Suppressor macrophage (primary cell): Measurements from ENCODE around the gene ELOVL2.
"Not testable (repeated sequence)": the region's sequence is repeated elsewhere in the genome, so short reads cannot be mapped to it uniquely, and the experiment has no call there.

Experiments
- DNase-seq, 4 experiments: peaks; one replicate each; pipeline ENCODE4 v3.0.0-alpha.2; 2020 to 2022

Gene ELOVL2

DNA sequence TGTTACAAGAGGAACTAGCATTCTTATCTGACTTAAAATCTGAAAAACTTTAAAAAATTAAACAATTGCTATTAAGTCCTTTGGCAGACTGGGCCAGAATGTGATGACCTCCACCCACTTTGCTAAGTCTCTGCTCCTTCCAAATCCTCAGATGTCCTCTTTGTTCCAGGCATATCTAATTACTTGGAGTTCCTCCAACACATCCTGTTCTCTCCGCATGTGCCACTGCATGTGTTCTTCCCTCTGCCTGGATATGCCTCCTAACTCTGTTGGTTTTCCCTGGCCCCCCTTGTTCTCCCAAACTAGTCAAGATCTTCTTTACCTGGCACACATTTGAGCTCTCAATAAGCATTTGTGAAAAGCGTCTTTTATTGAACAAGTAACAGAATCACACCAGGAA, 23.1 kb downstream of the ELOVL2 start:
- no peak for DNase-seq

DNA sequence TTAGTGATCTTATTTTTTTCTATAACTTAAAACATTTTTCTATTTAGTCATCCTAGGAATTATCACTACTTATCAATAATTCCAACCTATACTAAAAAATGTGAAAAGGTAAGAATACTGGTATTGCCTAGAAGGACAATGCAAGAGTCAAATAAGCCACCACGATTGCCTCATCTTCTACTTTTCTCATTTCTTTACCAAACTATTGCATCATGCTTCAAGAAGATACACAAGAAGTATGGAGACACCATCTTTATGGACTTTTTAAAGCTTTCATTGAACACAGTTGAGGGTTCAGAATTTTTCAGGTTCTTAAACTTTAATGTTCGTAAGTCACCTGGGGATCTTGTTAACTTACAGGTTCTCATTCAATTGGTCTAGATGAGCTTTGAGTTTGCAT, 25.9 kb downstream of the ELOVL2 start:
- no peak for DNase-seq

DNA sequence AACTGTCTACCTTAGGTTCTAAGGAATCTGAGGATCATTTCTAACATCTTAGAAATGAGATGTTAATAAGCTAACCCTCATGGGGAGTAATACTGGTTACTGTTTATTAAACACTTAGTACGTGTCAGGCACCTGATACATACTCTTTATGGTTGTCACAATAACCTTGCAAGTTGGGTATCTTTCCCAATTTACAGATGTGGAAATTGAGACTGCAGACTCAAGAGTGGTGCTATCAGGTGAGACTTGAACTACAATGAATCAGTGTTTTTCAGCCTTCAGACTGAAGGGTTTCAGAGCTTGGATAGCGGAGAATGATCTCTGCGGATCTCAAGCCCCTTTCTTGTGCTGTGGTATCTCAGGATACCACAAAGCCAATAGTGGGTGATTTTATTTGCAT, 27.0 kb downstream of the ELOVL2 start:
- no peak for DNase-seq

DNA sequence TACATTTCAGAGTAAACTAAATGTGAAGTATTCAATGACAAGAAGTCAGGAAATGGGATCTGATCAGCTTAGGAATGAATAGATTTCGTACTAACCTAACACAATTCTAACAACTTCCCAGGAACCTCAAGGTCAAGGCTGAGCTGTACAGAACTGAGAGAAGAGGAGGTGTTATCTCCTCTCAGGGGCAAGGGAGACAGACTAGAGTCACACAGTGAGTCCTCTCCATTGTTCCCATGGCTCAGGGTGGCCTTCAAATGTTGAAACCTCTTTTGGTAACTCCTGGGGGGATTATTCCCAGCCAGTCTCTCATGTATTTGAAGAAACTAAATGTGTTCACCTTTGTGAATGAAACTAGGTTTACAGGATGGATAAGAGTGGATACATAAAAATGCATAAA, 27.7 kb downstream of the ELOVL2 start:
- DNase-seq: no peak

DNA sequence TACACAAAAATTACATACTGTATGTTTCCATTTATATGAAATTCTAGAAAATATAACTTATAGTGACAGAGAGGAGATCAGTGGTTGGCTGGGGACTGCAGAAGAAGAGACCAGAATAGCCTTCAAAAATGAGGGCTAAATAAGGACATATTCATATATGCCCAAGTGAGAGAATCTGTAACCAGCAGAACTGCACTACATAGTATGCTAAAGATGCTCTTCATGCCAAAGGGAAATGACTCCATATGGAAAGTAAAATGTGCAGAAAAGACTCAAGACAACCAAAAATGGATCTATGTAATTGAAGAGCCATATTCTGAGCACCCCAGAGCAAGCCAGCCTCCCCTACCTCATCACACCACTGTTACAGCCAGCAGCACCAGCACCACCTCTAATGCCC, 29.0 kb downstream of the ELOVL2 start:
- DNase-seq: no peak

DNA sequence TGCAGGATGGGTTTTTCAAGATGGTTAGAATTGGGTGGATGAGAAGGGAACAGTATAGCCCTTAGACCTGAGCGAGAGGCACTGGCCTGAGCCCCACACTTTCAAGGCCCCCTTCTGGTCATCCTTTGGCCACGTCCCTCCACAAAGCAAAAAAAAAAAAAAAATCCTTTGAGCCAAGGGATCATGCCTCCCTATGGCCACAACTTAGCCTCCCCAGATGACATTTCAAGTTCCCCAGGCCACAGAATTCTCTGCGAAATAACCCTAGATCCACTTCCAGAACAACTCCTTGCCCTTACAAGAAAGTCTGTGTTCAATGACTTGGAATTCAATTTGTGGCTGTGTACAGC, 30.4 kb downstream of the ELOVL2 start:
- no peak for DNase-seq

DNA sequence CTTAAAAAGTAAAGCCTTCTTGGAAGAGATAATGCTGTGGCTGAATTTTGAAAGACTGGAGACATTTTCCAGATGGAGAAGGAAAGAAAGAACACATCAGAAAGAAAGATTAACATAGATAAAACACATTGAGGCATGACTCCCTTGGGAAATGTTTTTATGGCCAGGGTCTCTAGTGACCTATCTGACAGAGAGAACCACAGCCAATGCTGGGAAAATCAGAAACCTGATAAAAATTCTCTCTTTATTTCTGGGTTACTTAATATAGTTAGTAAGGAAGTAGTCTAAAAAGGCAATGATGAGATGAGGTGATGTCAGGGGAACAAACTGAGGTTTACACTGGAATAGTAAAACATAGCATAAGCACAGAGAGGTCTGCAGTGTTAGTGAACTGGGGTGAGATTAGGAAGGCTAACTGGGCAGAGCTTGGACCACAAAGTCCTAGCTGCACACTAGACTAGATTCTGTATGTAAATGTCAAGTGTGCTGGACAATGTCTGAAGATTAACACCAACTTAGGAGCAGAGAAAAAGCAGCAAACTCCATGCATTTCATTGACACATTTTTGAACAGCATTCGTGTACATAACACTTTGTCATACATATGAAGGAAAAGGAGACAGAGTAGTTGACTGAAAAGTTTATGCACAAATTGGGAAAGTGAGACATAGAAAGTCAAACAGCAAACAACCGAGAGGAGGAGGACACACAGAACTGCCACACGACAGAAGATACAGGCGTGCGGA, 31.0 kb downstream of the ELOVL2 start:
- DNase-seq: no peak

DNA sequence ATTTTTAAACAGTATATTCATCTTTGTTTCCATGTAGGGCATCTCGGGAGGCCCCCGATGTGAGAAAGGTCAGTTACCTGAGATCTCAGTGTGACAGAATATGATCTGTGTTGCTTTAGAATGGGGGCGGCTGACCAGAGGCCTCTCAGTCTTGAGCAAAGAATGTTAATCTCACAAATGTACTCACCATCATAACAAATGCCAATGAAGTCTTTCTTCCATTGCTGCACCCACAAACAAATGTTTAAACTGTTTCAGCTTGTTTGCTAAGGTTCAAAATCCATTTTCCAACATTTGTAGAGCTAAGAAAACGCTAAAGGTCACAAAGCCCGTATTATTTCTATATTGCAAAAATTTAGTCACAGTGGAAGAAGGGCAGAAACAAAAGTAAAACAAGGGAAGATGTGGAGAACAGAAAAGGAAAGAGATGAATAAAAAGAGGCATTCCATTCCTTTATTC, 31.8 kb downstream of the ELOVL2 start:
- no peak for DNase-seq

DNA sequence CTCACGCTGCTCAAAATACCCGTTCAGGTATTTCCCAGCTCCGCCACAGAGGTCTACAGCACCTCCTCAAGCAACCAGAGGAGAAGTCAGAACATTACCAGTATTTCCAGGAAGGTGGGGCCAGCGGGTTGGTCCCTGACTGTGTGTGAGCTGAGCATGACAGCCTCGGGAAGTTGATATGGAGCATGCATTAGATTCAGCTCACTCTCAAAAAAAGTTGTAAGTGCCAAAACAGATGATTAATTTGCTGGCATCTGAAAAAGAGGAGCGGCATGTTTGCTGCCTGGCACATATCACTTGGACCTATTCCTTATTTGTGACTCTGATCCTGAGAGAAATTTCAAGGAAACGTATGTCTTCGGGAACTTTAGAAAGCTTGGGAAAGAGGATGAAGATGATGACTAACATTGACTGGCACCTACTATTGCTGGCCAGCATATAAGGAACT, 32.3 kb downstream of the ELOVL2 start:
- DNase-seq: no peak

DNA sequence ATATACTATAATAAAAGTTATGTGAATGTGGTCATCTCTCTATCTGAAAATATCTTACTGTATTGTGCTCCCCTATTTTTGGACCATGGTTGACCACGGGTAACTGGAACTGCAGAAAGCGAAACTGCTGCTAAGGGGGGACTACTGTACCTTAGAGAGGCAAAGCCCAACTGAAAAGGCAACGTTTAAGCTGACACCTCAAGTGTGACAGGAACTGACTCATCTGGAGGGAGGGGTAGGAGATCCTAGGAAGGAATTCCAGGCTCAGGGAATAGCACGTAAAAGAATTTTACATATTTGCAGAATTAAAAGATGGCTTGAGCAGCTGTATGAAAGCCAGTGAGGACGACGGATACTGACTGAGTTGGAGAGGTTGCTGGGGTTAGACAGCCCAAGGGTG, 34.8 kb downstream of the ELOVL2 start:
- no peak for DNase-seq

DNA sequence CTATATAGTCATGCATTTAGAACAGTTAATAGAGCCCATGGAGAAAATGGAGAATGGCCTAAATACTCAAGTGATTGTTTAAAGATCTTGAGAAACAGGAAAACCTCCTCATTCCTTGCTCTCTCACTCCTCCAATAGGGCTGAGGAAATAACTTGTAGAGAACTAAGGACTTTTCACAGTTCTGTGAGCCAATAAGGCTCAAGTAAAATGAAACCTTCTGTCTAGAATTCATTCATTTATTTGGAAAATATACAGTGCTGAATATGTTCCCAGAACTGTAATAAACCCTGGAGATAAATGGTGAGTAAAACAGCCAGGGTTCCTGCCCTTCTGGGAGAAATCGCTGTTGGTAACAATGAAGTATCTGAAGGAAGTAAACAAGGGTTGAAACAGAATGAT, 35.3 kb downstream of the ELOVL2 start:
- no peak for DNase-seq

DNA sequence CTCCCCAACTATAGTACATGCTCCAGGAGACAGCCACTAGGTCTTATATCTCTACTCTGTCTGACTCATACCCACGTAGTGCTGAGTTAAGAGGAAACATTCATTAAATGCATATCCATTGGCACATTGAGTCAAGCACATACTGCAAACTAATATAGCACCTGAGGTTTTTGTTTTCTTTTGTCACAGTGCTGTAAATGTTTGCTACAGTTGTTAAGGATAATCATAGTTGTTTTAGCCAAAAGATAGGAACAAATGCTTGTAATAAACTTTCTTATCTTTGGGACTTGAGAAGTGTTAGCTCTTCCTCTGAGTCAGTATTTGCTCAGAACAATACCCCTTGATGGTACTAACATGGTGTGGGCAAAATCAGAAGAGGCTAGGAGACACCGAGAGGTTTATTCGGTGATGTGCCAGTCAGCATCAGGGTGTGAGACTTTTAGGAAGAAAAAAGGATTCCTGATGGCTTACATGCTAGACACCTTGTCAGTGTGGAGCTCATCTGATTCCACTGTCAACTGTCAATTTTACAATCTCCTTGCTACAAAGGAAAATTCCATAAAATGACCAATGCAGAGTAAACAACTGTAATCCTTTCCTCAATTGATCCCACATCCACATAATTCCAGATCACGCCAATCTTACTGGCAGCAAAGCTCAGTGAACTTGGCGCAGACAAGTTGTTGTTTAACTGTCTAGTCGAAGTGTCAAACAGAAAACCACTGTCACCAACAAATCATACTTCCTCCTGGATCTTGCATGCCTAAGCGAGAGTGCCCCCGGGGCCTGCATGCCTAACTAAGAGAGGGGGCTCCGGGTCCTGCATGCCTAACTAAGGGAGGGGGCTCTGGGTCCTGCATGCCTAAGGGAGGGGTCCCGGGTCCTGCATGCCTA, 36.1 kb downstream of the ELOVL2 start:
- no peak for DNase-seq

DNA sequence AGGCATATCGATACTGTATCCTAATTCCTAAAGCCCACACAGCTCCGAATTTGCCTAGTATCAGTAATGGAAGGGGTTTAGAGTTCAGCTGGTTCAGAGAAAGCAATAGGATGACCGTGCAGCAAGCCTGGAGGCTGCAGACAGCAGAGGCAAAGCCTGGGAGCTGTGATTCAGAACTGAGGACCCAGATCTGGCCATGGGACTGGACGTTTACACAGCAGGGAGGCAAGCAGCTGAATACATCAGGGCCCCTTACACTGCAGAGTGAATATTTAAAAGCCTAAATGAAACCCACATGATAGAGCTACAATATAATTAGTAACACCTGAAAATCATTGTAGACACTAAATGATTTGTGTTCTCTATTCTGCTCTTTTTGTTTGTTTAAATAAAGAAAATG, 38.0 kb downstream of the ELOVL2 start:
- no peak for DNase-seq

DNA sequence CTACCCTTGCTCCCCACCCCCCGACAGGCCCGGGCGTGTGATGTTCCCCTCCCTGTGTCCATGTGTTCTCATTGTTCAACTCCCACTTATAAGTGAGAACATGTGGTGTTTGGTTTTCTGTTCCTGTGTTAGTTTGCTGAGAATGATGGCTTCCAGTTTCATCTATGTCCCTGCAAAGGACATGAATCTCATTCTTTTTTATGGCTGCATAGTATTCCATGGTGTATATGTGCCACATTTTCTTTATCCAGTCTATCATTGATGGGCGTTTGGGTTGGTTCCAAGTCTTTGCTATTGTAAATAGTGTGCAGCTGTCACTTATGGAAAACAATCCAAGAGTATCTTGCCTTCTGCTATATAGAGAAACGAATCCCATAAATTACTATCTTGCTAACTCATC, 40.8 kb downstream of the ELOVL2 start:
- not testable (repeated sequence) for DNase-seq

DNA sequence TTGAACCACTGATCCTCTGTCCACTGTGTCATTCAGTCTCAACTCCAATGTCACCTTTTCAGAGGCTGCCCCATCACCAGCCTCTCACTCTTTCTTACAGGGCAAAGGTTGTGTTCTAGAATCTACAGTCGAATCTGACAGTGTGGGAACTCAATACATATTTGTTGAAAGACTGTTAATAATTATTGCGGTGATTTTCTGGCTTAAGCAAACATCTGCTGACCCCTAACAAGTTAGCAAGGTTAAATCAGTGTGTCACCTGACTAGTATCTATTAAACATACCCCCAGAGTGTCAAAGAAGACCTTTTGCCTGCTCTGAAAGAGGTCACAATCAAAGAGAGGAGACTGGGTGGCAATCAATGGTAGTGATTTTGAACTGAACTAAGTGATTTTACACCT, 41.9 kb downstream of the ELOVL2 start:
- no peak for DNase-seq

DNA sequence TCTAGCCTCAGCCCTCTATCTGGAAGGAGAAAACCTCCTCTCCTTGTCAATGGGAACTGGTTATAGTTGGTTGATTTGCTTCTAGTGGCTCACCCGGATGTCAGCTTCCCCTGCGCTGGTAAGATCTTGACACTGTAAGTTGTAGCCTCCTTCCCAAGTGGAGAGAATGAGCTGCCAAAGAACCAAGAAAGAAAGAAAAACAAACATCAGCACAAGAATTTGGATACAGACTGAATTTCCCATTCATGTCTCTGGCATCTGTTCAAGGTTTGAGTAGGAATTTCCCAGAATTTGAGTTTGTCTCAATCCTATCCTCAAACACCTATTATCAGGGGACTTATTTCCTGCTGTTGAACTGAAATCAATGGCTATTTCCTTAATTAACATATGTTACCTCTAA, 44.1 kb downstream of the ELOVL2 start:
- no peak for DNase-seq

DNA sequence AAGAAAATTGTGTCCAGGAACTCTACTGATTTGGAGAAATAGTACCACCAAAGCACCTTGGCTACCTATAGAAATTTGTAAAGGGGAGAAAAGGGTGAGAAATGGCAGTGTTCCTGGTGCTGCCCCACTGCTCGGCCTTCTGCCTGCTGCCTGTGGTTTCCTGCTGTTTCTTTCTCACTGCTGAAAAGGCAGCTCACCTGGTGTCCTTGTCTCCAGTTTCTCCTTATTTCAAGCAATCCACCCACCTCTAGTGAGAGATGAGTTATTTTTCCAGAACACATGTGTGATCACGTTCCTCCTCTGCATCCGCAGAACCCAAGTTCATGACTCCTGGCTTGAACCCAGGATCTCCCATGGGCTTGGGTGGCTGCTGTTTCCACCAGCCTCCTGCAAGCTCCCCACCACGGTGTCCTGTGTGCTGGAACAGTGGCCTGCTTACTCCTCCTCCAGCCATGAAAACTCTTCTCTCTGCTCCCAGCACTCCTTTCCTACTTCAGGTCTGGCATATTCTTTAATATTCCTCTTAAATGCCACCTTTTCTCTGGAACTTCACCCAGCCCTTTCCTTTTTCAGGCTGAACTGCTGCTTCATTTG, 48.9 kb downstream of the ELOVL2 start:
- no peak for DNase-seq

DNA sequence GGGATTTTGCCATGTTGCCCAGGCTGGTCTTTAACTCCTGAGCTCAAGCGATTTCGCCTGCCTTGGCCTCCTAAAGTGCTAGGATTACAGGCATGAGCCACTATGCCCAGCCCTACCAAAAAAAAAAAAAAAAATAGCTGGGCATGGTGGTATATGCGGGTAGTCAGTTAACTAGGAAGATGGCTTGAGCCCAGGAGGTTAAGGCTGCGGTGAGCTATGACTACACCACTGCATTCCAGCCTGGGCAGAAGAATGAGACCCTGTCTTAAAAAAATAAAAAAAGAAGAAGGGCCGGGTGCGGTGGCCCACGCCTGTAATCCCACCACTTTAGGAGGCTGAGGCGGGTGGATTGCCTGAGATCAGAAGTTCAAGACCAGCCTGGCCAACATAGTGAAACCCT, 50.2 kb downstream of the ELOVL2 start:
- DNase-seq: no peak

DNA sequence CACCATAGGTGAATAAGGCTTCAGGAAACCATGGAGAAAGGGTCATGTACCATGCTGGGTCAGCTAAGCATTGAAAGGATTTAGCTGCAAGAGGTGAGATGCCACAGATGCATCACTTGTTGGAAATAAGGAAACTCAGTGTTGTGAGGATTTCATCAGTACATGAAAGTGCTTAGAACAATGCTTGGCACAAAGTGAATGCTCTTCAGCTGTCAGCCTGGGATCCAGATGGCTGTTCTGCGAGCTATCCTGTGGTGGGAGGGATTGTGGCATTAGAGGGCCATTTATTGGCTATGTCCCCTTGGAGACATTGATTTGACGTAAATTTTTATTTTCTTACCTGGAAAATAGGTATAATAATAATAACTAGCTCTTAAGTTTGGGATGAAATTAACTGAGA, 53.0 kb downstream of the ELOVL2 start:
- DNase-seq: no peak

DNA sequence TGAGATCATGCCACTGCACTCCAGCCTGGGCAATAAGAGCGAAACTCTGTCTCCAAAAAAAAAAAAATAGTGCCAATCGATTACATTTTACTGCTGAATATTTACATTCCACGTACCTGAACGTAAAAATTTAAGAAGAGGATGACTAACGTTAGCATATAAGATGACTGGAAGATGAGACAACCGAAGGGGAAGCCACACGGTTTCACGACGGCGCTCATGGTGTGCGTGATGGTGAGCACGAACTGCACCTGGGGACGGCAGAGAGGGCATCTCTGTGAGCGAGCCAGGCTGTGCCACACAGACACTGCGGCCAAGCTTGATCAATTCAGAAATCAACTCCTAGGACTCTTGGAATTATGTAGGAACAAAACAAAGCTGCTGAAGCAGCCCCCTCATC, 54.5 kb downstream of the ELOVL2 start:
- no peak for DNase-seq

DNA sequence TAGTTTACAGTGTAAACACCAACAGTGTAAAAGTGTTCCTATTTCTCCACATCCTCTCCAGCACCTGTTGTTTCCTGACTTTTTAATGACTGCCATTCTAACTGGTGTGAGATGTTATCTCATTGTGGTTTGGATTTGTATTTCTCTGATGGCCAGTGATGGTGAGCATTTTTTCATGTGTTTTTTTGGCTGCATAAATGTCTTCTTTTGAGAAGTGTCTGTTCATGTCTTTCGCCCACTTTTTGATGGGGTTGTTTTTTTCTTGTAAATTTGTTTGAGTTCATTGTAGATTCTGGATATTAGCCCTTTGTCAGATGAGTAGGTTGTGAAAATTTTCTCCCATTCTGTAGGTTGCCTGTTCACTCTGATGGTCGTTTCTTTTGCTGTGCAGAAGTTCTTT, 59.1 kb downstream of the ELOVL2 start:
- DNase-seq: not testable (repeated sequence)

DNA sequence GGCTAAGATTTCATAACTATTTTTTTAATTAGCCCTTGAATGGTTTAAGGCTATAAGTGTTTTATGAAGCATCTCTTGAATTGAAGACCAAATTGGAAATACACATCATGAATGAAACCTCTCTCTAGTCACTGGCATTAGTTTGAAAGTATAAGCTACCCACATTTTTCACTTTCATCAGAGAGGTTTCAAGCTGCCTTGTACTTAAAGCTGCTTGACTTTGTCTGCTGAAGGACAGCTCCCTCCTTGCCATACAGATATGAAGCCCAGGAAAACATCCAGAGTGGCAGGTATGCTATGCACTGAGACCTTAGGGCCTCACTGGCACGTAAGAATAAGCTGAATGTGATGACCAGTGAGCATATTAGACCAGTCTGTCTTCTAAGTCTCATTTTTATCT, 62.7 kb downstream of the ELOVL2 start:
- DNase-seq: no peak

DNA sequence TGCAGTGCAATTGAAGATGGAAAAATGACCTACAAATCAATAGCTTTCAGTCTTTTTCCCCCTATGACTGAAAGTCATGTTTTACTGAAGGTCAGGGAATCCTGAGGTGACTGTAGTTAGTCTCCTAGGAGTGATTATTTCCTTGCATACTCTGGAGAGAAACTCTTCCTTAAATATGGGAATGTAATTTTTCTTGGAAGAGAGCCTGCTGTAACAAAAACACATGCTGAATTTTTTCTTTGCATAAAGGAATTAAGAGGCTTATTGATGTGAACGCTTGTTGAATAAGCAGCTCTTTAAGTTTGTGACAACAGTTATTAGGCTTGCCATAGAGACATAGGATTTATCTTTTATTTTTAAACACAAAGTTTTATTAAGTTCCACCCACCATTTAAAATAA, 64.5 kb downstream of the ELOVL2 start:
- no peak for DNase-seq
